Sciatic nerve (tissue), 2 donors: ENCODE measurements around the gene MRPS17. TPM values are rescaled to one million over a fixed set of nuclear protein-coding genes. Genes with fewer than 3 reads are reported as not detected.
A peak's percentile ranks its signal among the peaks of the same experiment; 100 is the strongest.
"Not testable (repeated sequence)": the region's sequence is repeated elsewhere in the genome, so short reads cannot be mapped to it uniquely, and the experiment has no call there.

Experiments
- ATAC-seq: fragments of 200-7000 bp; cut with Tn5 transposase; one replicate; pipeline ENCODE4 v1.9.1; 2020; ENCODE audit warnings: mild to moderate bottlenecking, moderate library complexity
- DNase-seq: peaks from one replicate; pipeline ENCODE4 v3.0.0-alpha.2; 2020; ENCODE audit warnings: low spot score
- intact Hi-C: fragments of 100-400 bp; cut with DNase I; formaldehyde crosslinking; loops from one replicate; pipeline ENCODE4 v1.14.2; 2022
- total RNA-seq: library from RNA; stranded (reverse); fragmentation: NEBNext Ultra II Directional; extraction: Animal tissue kit (Norgen Biotek cat#: 25700); gene quantifications from one replicate; pipeline ENCODE4 v1.2.1, GENCODE V29; 2021
- donor health status: DM: no; HTN: no; CAD: no.
- donor health status: DM: no; HTN: no; CAD: no.

Gene MRPS17
- total RNA-seq = 8.1 TPM

GRCh38 chr7:55951637-55952351 lies at the start of gene MRPS17:
TSS of gene MRPS17 (plus strand) at chr7:55951877. CDS start at chr7:55953196, 1,319 bp downstream.
- intact Hi-C loops = no loop called here
- DNase-seq (peak; percentile 93), ATAC-seq (peak; percentile 100)

GRCh38 chr7:55903985-55904759 lies 47.5 kb upstream of the MRPS17 start:
- ATAC-seq = no peak
- DNase-seq = no peak
- intact Hi-C loops = no loop called here

DNA sequence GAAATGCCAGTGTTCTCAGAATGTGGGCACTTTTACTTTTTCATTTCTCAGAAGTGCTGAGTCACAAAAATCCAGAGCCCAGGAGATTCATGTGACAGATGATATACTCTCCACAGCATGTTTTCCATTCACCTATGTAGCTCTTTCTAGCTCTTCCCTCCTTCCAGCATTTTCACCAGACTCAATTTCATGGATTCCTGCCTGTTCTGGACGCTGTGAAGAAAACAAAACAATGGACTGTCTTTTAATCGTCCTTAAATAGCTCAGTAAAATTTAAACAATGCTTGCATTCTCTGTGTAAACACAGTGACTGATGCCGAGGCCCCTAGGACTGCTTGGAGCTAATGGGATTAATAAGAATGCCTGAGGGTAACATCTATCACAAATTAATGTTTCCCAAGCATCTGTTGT lies 38.9 kb upstream of the MRPS17 start:
- DNase-seq = no peak
- intact Hi-C loops = no loop called here
- no peak for ATAC-seq

DNA sequence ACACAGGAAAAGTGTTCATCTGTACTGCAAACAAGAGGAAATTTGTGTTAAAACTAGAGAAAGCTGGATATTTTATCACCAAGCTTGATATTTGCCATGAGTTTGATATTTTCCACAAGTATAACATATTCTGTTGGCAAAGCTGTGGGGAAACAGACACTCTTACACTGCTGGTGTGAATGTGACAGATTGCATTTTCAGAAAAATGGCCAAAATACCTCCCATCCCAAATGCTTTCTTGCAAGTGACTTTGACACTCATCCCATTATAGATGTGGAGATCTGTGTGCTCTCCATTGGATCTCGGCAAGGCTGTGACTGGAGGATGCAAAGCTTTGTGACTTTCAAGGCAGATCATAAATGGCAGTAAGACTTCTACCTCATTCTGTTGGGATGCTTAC lies 33.9 kb upstream of the MRPS17 start:
- ATAC-seq (no peak), DNase-seq (no peak)
- intact Hi-C loops = no loop called here

GRCh38 chr7:55928006-55928767 lies 23.5 kb upstream of the MRPS17 start:
- intact Hi-C loops = no loop called here
- DNase-seq = no peak
- ATAC-seq = no peak

- no peak for ATAC-seq
- intact Hi-C loops = no loop called here
- DNase-seq = no peak
Measured at GRCh38 chr7:55931421-55932151, 20.1 kb upstream of the MRPS17 start.

- no peak for DNase-seq
- intact Hi-C loops = no loop called here
- ATAC-seq = no peak
Measured at GRCh38 chr7:55939514-55940123, 12.1 kb upstream of the MRPS17 start.

GRCh38 chr7:55946545-55946944 lies 5.1 kb upstream of the MRPS17 start:
- ATAC-seq (no peak), DNase-seq (no peak)
- intact Hi-C loops = no loop called here

DNA sequence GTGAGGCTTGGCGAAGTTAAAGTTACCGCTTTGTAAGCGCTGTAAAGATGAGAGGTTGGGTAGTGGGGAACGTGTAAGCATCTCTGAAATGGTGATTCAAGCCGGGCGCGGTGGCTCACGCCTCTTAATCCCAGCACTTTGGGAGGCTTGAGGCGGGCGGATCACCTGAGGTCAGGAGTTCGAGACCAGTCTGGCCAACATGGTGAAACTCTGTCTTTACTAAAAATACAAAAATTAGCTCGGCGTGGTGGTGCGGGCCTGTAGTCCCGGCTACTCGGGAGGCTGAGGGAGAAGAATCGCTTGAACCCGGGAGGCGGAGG lies 635 bp downstream of the MRPS17 start:
- intact Hi-C loops, ATAC-seq: not testable (repeated sequence)

GRCh38 chr7:55953707-55954475 lies 2.2 kb downstream of the MRPS17 start:
- DNase-seq = no peak
- ATAC-seq = no peak
- intact Hi-C loops = no loop called here

More for the DNA sequence above, 635 bp downstream of the MRPS17 start:
- DNase-seq = not testable (repeated sequence)

DNA sequence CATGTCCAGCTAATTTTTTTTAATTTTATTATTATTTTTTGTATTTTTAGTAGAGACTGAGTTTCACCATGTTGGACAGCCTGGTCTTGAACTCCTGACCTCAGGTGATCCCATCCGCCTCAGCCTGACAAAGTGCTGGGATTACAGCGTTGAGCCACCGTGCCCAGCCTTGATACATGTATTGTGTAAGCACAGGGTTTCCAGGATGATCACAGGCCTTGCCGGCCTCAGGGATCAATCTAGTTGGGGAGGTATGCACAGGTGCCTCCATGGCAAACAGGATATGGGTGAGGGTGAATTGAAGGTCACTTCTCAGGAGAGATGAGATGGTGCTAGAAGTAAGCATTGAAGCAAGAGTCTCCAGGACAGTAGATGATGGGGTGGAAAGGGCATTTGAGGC lies 5.5 kb downstream of the MRPS17 start:
- DNase-seq = no peak

GRCh38 chr7:55962014-55962413 lies 10.3 kb downstream of the MRPS17 start:
- ATAC-seq (no peak), DNase-seq (no peak)
- intact Hi-C loops = no loop called here

More for the DNA sequence above, 5.5 kb downstream of the MRPS17 start:
- intact Hi-C loops = no loop called here
- ATAC-seq = no peak

GRCh38 chr7:55963584-55964168 lies 12.0 kb downstream of the MRPS17 start:
- DNase-seq (no peak), ATAC-seq (peak; percentile 3)
- intact Hi-C loops = no loop called here

GRCh38 chr7:55964261-55965099 lies 12.8 kb downstream of the MRPS17 start, which contains the start of gene NIPSNAP2:
TSS of gene NIPSNAP2 (plus strand) at chr7:55964585. CDS start at chr7:55964610, 25 bp downstream.
- intact Hi-C loops = no loop called here
- DNase-seq (peak; percentile 81), ATAC-seq (peak; percentile 90)

- intact Hi-C loops = no loop called here
- no peak for DNase-seq
Measured at GRCh38 chr7:55965100-55965470, 13.4 kb downstream of the MRPS17 start.

GRCh38 chr7:55965805-55966421 lies 14.2 kb downstream of the MRPS17 start:
- intact Hi-C loops = no loop called here
- no peak for ATAC-seq

More at GRCh38 chr7:55965100-55965470, 13.4 kb downstream of the MRPS17 start:
- ATAC-seq = no peak

More at GRCh38 chr7:55965805-55966421, 14.2 kb downstream of the MRPS17 start:
- DNase-seq = no peak
